ENCODE results near the gene TMEM132E. TPM values are rescaled to one million over a fixed set of nuclear protein-coding genes. Genes with fewer than 3 reads are reported as not detected.

TMEM132E gene
- total RNA-seq, 1 experiment from 2014 or later, result 0.42 TPM

DNA sequence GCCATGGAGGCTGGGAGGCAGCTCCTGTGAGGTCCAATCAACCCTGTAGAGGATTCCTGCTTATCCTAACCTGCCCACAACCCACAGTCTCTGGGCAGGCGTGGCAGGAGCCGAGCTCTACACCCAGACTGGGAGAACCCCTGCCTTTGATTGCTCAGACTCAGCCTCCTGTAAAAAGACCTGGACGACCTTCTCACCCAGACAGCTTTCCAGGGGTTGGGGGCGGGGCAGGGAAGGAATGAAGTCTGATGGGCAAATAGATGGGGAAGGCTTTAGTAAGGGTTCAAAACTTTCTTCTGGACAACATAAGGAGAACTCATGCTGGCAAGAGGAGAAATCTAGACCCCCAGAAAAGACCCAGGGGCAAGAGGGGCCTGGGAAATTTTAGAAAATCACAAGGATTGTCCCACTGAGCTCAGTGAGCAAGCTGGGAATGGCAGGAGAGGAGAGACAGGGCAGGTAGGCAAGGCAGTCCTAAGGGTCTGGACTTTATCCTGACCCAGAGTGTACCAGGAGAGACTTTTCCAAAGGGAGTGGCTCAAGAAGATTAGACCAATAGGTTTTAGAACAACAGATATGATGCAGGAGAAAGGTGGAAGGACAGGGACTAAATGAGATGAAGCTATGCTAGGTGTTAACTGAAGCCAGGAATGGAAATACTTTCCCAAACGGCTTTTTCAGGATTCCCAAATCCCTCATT, 70.8 kb downstream of the TMEM132E start:
- Histone ChIP-seq H4K91ac (ENCODE audit: insufficient read length, low read depth, low read length) (no peak overlapping the region), H3K23ac (ENCODE audit: insufficient read length, low read depth, low read length) (no peak overlapping the region), H3K27me3 (ENCODE audit: insufficient read depth, low read length) (no peaks in the 10 kb centered on the region), H3K9ac (ENCODE audit: extremely low read depth, insufficient read length, low read length) (no peak overlapping the region), H2BK120ac (ENCODE audit: low read depth, low read length, poor library complexity, severe bottlenecking) (no peak overlapping the region), H3K9me3 (ENCODE audit: control insufficient read depth, low read depth, low read length) (no peaks in the 10 kb centered on the region), H3K27ac (ENCODE audit: insufficient read length, low read depth, low read length) (no peak overlapping the region), H3K79me1 (ENCODE audit: insufficient read depth, low read depth, low read length, poor library complexity, severe bottlenecking) (no peaks in the 10 kb centered on the region), H4K20me1 (ENCODE audit: control insufficient read depth, insufficient read depth, insufficient read length) (no peaks in the 10 kb centered on the region), H3K79me2 (ENCODE audit: insufficient read depth, low read length) (no peaks in the 10 kb centered on the region), H2BK20ac (ENCODE audit: low read depth, low read length, poor library complexity, severe bottlenecking) (no peak overlapping the region), H3K14ac (ENCODE audit: insufficient read depth, low read length) (no peak overlapping the region), H3K18ac (ENCODE audit: insufficient read length, low read depth, low read length) (no peak overlapping the region), H3K56ac (ENCODE audit: insufficient read length, low read depth, low read length) (no peak overlapping the region), H3K4me2 (ENCODE audit: insufficient read depth, insufficient read length, low read length) (no peak overlapping the region), H2BK12ac (ENCODE audit: insufficient read length, low read depth, low read length) (no peak overlapping the region), H2AK5ac (ENCODE audit: insufficient read length, low read length) (no peak overlapping the region), H3K4ac (ENCODE audit: low read depth, low read length) (no peak overlapping the region), H3T11ph (ENCODE audit: low read length) (no peak overlapping the region), H3K4me1 (ENCODE audit: insufficient read depth, low read length) (no peaks in the 10 kb centered on the region), H4K8ac (replicated peaks; ENCODE audit: insufficient read length, low read depth, low read length) (no peak overlapping the region), H3K23me2 (ENCODE audit: insufficient read length, low read depth, low read length, poor library complexity, severe bottlenecking) (no peaks in the 10 kb centered on the region), H2BK5ac (ENCODE audit: insufficient read length, low read length) (no peak overlapping the region), H2AFZ (ENCODE audit: low read length) (no peak overlapping the region), H2BK15ac (ENCODE audit: low read depth, low read length) (no peak overlapping the region), H4K5ac (ENCODE audit: insufficient read length, low read depth, low read length) (no peak overlapping the region)
- H3K27ac Mint-ChIP-seq, result no peak overlapping the region
- peaks cover 3 to 6% of the 10 kb centered on the region in 2 experiments; a peak in 3 of 5 replicates for H3K9me3 Mint-ChIP-seq
- H3K27me3 Mint-ChIP-seq (ENCODE audit: low read depth), result peaks cover 45% of the 10 kb centered on the region
- TF ChIP-seq, protein P1, sequence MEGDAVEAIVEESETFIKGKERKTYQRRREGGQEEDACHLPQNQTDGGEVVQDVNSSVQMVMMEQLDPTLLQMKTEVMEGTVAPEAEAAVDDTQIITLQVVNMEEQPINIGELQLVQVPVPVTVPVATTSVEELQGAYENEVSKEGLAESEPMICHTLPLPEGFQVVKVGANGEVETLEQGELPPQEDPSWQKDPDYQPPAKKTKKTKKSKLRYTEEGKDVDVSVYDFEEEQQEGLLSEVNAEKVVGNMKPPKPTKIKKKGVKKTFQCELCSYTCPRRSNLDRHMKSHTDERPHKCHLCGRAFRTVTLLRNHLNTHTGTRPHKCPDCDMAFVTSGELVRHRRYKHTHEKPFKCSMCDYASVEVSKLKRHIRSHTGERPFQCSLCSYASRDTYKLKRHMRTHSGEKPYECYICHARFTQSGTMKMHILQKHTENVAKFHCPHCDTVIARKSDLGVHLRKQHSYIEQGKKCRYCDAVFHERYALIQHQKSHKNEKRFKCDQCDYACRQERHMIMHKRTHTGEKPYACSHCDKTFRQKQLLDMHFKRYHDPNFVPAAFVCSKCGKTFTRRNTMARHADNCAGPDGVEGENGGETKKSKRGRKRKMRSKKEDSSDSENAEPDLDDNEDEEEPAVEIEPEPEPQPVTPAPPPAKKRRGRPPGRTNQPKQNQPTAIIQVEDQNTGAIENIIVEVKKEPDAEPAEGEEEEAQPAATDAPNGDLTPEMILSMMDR (conservative IDR thresholded peaks at IDR 0.05), result no peak
- H3K4me1 Mint-ChIP-seq, result peaks cover 4 to 12% of the 10 kb centered on the region in 2 experiments; a peak in 3 of 4 replicates
- no peak for DNase-seq
- no CpG with 5 or more reads among the region's 5 CpGs for WGBS (ENCODE audit: extremely low coverage, insufficient read length, low lambda C conversion rate)
- H3K4me3 Mint-ChIP-seq, result no peak overlapping the region
- H3K36me3 Mint-ChIP-seq (ENCODE audit: insufficient read depth in 1 of 3, low read depth in 3 of 3), result no peaks in the 10 kb centered on the region; a peak in 1 of 7 replicates
